K562 (cell line): ENCODE results near the gene HMSD. TPM values are rescaled to one million over a fixed set of nuclear protein-coding genes. Genes with fewer than 3 reads are reported as not detected.

Experiments used
- ATAC-seq: fragments of 200-7000 bp; cut with Tn5 transposase; 3 replicates; pipeline ENCODE4 v1.9.1; 2020; ENCODE audit warnings: moderate library complexity
- BruUV-seq: library from RNA; stranded (reverse); fragments of 400-500 nt; replicated peaks from 2 replicates; lab custom pipeline; 2021; lab: Mats Ljungman, UMichigan
- CTCF ChIA-PET: fragments of 300-600 bp; formaldehyde crosslinking; extraction: SDS; loops from one replicate; lab custom pipeline; 2021; ENCODE audit warnings: low intra/inter-chr PET ratio; lab: Yijun Ruan, JAX
- POLR2A ChIA-PET: fragments of 300-600, 350-650 bp; sonication (Branson Sonifier 250); formaldehyde crosslinking; extraction: SDS; loops from one replicate; lab custom pipeline; 2021; ENCODE audit warnings: antibody characterized with exemption, inconsistent platforms; lab: Yijun Ruan, JAX
- DNase-seq, 4 experiments: peaks; one replicate each; pipeline versions ENCODE4 v3.0.0 to v3.0.0-alpha.2; 2011 to 2018; ENCODE audit warnings: low spot score in 3 of 4, mixed read lengths in 3 of 4; ENCODE audit errors: extremely low read depth in 1 of 4
- FAIRE-seq: peaks from 2 replicates; lab custom pipeline; 2011; peaks lifted over from hg19 to GRCh38; lab: Jason Lieb, UNC
- H2AFZ ChIP-seq: 2 replicates; pipeline ENCODE4 v1.6.0; 2011; ENCODE audit warnings: low read depth, low read length, control low read depth, inconsistent platforms
- H3K27ac ChIP-seq: fragments of 200-600 bp; 3 replicates; pipeline ENCODE4 v1.8.0; 2011; ENCODE audit warnings: low read depth, mild to moderate bottlenecking, control low read depth, inconsistent platforms, low read length, moderate library complexity, mixed read lengths; ENCODE audit errors: extremely low read depth
- H3K27me3 ChIP-seq, 2 experiments: fragments of 300-600 bp in 1 of 2; 2 replicates in 1 of 2; 3 replicates in 1 of 2; pipeline versions ENCODE4 v1.6.0 to v1.8.0; 2011; ENCODE audit warnings: inconsistent platforms in 2 of 2, low read length in 2 of 2, mild to moderate bottlenecking in 1 of 2, mixed read lengths in 1 of 2, moderate library complexity in 1 of 2; ENCODE audit not compliant: control insufficient read depth in 2 of 2, insufficient read depth in 2 of 2
- H3K36me3 ChIP-seq: fragments of 300-600 bp; 3 replicates; pipeline ENCODE4 v1.8.0; 2011; ENCODE audit warnings: mild to moderate bottlenecking, low read length, inconsistent platforms; ENCODE audit not compliant: control insufficient read depth, insufficient read depth
- H3K4me1 ChIP-seq, 2 experiments: fragments of 200-600 bp in 1 of 2; replicated peaks in 1 of 2; 2 replicates in 1 of 2; 3 replicates in 1 of 2; pipeline versions ENCODE4 v1.5.1 to v1.8.0; 2011; ENCODE audit warnings: inconsistent platforms in 2 of 2, low read length in 2 of 2, mild to moderate bottlenecking in 1 of 2, mixed read lengths in 1 of 2, moderate library complexity in 1 of 2; ENCODE audit not compliant: control insufficient read depth in 2 of 2, insufficient read depth in 2 of 2
- H3K4me2 ChIP-seq: 2 replicates; pipeline ENCODE4 v1.6.1; 2011; ENCODE audit warnings: low read length, control low read depth, inconsistent platforms, mixed read lengths; ENCODE audit not compliant: insufficient read depth
- H3K4me3 ChIP-seq: fragments of 200-600 bp; sonication (generic), shearing (Covaris generic); 2 replicates; pipeline ENCODE4 v1.5.1; 2016; ENCODE audit warnings: control low read depth, inconsistent platforms
- H3K79me2 ChIP-seq: fragments of 200-600 bp; 3 replicates; pipeline ENCODE4 v1.8.0; 2011; ENCODE audit warnings: low read length, inconsistent platforms; ENCODE audit not compliant: control insufficient read depth, insufficient read depth
- H3K9ac ChIP-seq, 2 experiments: 2 replicates each; pipeline versions ENCODE4 v1.6.0 to v1.6.1; 2011; ENCODE audit warnings: low read depth in 2 of 2, low read length in 2 of 2, control low read depth in 1 of 2, inconsistent platforms in 1 of 2, mild to moderate bottlenecking in 1 of 2, mixed read lengths in 1 of 2; ENCODE audit not compliant: insufficient read depth in 1 of 2
- H3K9me1 ChIP-seq: one replicate; pipeline ENCODE4 v1.6.0; 2011; ENCODE audit warnings: inconsistent platforms, mild to moderate bottlenecking, low read length, moderate library complexity; ENCODE audit not compliant: control insufficient read depth, insufficient read depth
- H3K9me3 ChIP-seq: replicated peaks from 2 replicates; pipeline ENCODE4 v1.5.1; 2011; ENCODE audit warnings: low read depth, low read length, inconsistent platforms; ENCODE audit not compliant: control insufficient read depth, insufficient read depth
- H4K20me1 ChIP-seq: replicated peaks from 2 replicates; pipeline ENCODE4 v1.6.1; 2011; ENCODE audit warnings: low read length, inconsistent platforms, mixed read lengths; ENCODE audit not compliant: control insufficient read depth, insufficient read depth
- ELF4 ChIP-seq: fragments of 450-650 bp; formaldehyde crosslinking; IDR thresholded peaks from 2 replicates; pipeline ENCODE4 v1.4.0; 2022; ENCODE audit warnings: missing genetic modification characterization
- HNRNPH1 ChIP-seq: fragments of 200-400 bp; formaldehyde crosslinking; optimal IDR thresholded peaks from 2 replicates; pipeline ENCODE3; 2017; ENCODE audit warnings: low read depth, mild to moderate bottlenecking, low read length, moderate library complexity
- RBM15 ChIP-seq: fragments of 200-400 bp; formaldehyde crosslinking; IDR thresholded peaks from 2 replicates; pipeline ENCODE4 v1.6.1; 2018; ENCODE audit warnings: mild to moderate bottlenecking, low read length, moderate library complexity; ENCODE audit not compliant: insufficient read depth
- RCOR1 ChIP-seq, 2 experiments: IDR thresholded peaks; 2 replicates each; pipeline ENCODE4 v1.6.1; 2012; ENCODE audit warnings: low read depth in 2 of 2, low read length in 2 of 2, borderline replicate concordance in 1 of 2, improper control_type of control experiment in 1 of 2
- SIN3B ChIP-seq: fragments of 450-650 bp; IDR thresholded peaks from 2 replicates; pipeline ENCODE4 v1.6.1; 2017; ENCODE audit warnings: low read depth, mild to moderate bottlenecking, moderate library complexity
- SLC30A9 ChIP-seq: fragments of 250-450 bp; sonication (Bioruptor Pico); IDR thresholded peaks from 2 replicates; pipeline ENCODE4 v1.8.0; 2022; ENCODE audit warnings: mild to moderate bottlenecking, moderate library complexity
- SMARCE1 ChIP-seq: fragments of 450-650 bp; IDR thresholded peaks from 2 replicates; pipeline ENCODE4 v1.7.1; 2016; ENCODE audit warnings: mild to moderate bottlenecking
- SPI1 ChIP-seq: IDR thresholded peaks from 2 replicates; pipeline ENCODE4 v1.6.1; 2011; ENCODE audit warnings: low read depth, low read length, control low read depth, borderline replicate concordance
- ZNF695 ChIP-seq: fragments of 450-650 bp; formaldehyde crosslinking; IDR thresholded peaks from 2 replicates; pipeline ENCODE4 v1.4.0; 2020; ENCODE audit warnings: mild to moderate bottlenecking, moderate library complexity
- WGBS: fragments of 100-300 bp; shearing (Covaris generic); methylation state at CpG from one replicate; pipeline ENCODE4 v1.1.6; 2016; ENCODE audit warnings: low coverage, mixed read lengths; ENCODE audit not compliant: insufficient coverage; ENCODE audit errors: missing lambda C conversion rate; 5-methylcytosine and 5-hydroxymethylcytosine counted together
- in situ Hi-C: fragments of 300-500 bp; cut with MboI; formaldehyde crosslinking; loops from 4 replicates; pipeline ENCODE4 v1.15.0; 2018; ENCODE audit warnings: inconsistent platforms, mixed read lengths
- intact Hi-C: fragments of 100-400 bp; cut with micrococcal nuclease; formaldehyde crosslinking; loops from 2 replicates; pipeline ENCODE4 v1.14.2; 2022
- polyA plus RNA-seq, 8 experiments: library from polyadenylated mRNA; depleted of rRNA in 4 of 8; stranded (reverse) in 5 of 8; unstranded in 3 of 8; fragments of >200 nt; fragmentation: Nextera tagmentation in 2 of 8; fragmentation: Illumina TruSeq in 1 of 8; extraction: Ambion mirVana in 2 of 8; extraction: Trizol in 1 of 8; gene quantifications; 2 replicates each; pipeline versions ENCODE4 v1.2.1 to v1.2.3, GENCODE V29; 2011 to 2014; ENCODE audit warnings: inconsistent platforms in 1 of 8, missing spikeins in 1 of 8
- total RNA-seq, 7 experiments: library from RNA; depleted of rRNA in 6 of 7; stranded (reverse); fragments of >200 nt in 6 of 7; fragmentation: Illumina TruSeq in 2 of 7; extraction: Trizol in 2 of 7; gene quantifications; 2 replicates each; pipeline versions ENCODE4 v1.2.1 to v1.2.3, GENCODE V29; 2011 to 2021; ENCODE audit warnings: low replicate concordance in 1 of 7
- TF ChIP-seq, protein P1 (sequence below): IDR thresholded peaks from 2 replicates; pipeline ENCODE4 v1.6.1; 2016; ENCODE audit warnings: missing genetic modification characterization, missing compliant biosample characterization
- TF ChIP-seq, protein P2 (sequence below): fragments of 450-650 bp; conservative IDR thresholded peaks from 2 replicates; pipeline ENCODE4 v1.6.1; 2016; ENCODE audit warnings: missing genetic modification characterization, low read depth, mild to moderate bottlenecking, control low read depth, missing compliant biosample characterization
- TF ChIP-seq, protein P3 (sequence below): fragments of 450-650 bp; conservative IDR thresholded peaks from 2 replicates; pipeline ENCODE4 v1.6.1; 2016; ENCODE audit warnings: missing genetic modification characterization, low read depth, mild to moderate bottlenecking, missing compliant biosample characterization, moderate library complexity
- TF ChIP-seq, protein P4 (sequence below): sonication (generic); IDR thresholded peaks from 2 replicates; pipeline ENCODE4 v1.6.1; 2016

HMSD gene
- total and polyA plus RNA-seq, 9 of the 15 experiments (the other 6 are each of a cell fraction or from before 2014, with no cell fraction given) = 0.18 to 0.39 (median 0.33) TPM; not detected in 6

DNA sequence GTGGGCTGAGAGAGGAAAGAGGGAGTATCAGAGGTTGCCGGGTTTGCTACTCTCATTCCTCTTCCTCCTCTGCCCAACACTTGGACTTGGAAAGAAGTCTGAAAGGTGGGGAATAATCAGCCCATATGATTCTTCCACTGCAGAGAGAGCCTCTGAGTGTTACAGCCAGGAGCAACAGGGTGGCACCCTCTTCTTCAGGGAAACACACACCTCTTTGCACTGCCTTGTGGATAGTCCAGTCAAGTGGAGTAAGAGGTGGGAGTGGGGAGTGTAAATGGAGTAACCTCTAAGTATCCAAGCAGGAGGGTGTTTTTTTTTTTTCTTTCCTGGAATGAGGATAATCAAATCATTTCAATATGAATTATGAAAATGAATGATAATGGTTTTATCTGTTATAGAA, 11.8 kb downstream of the HMSD start:
- Histone ChIP-seq H3K27me3 (no peaks in the 10 kb centered on the region), H3K9ac (no peak overlapping the region), H3K79me2 (no peaks in the 10 kb centered on the region), H2AFZ (no peak overlapping the region), H3K36me3 (no peaks in the 10 kb centered on the region), H3K4me3 (no peak overlapping the region), H3K4me1 (no peaks in the 10 kb centered on the region), H4K20me1 (no peaks in the 10 kb centered on the region), H3K27ac (no peak overlapping the region), H3K9me1 (no peaks in the 10 kb centered on the region), H3K4me2 (no peak overlapping the region), H3K9me3 (no peaks in the 10 kb centered on the region)
- in situ Hi-C loops (no loop called here), intact Hi-C loops (no loop called here)
- ATAC-seq = no peak
- ChIA-PET CTCF (no interaction called here), POLR2A (no interaction called here)
- no peak for FAIRE-seq
- no TSS peak for BruUV-seq
- no peak for DNase-seq
- no CpG with 5 or more reads among the region's 1 CpG for WGBS
- TF ChIP-seq ZNF695 (no peak), SIN3B (no peak), RBM15 (no peak), ELF4 (no peak), SMARCE1 (no peak), RCOR1 (IDR thresholded peaks at IDR 0.05; ENCODE audit: borderline replicate concordance in 1 of 2, low read depth in 2 of 2, low read length in 2 of 2) (no peak), HNRNPH1 (no peak), SPI1 (no peak), SLC30A9 (CRISPR knock-in tag) (no peak)
- TF ChIP-seq, protein P1, sequence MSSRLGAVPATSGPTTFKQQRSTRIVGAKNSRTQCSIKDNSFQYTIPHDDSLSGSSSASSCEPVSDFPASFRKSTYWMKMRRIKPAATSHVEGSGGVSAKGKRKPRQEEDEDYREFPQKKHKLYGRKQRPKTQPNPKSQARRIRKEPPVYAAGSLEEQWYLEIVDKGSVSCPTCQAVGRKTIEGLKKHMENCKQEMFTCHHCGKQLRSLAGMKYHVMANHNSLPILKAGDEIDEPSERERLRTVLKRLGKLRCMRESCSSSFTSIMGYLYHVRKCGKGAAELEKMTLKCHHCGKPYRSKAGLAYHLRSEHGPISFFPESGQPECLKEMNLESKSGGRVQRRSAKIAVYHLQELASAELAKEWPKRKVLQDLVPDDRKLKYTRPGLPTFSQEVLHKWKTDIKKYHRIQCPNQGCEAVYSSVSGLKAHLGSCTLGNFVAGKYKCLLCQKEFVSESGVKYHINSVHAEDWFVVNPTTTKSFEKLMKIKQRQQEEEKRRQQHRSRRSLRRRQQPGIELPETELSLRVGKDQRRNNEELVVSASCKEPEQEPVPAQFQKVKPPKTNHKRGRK (tag) = no peak
- TF ChIP-seq, protein P2, sequence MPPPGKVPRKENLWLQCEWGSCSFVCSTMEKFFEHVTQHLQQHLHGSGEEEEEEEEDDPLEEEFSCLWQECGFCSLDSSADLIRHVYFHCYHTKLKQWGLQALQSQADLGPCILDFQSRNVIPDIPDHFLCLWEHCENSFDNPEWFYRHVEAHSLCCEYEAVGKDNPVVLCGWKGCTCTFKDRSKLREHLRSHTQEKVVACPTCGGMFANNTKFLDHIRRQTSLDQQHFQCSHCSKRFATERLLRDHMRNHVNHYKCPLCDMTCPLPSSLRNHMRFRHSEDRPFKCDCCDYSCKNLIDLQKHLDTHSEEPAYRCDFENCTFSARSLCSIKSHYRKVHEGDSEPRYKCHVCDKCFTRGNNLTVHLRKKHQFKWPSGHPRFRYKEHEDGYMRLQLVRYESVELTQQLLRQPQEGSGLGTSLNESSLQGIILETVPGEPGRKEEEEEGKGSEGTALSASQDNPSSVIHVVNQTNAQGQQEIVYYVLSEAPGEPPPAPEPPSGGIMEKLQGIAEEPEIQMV = no peak
- TF ChIP-seq, protein P3, sequence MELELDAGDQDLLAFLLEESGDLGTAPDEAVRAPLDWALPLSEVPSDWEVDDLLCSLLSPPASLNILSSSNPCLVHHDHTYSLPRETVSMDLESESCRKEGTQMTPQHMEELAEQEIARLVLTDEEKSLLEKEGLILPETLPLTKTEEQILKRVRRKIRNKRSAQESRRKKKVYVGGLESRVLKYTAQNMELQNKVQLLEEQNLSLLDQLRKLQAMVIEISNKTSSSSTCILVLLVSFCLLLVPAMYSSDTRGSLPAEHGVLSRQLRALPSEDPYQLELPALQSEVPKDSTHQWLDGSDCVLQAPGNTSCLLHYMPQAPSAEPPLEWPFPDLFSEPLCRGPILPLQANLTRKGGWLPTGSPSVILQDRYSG (tag) = no peak
- TF ChIP-seq, protein P4, sequence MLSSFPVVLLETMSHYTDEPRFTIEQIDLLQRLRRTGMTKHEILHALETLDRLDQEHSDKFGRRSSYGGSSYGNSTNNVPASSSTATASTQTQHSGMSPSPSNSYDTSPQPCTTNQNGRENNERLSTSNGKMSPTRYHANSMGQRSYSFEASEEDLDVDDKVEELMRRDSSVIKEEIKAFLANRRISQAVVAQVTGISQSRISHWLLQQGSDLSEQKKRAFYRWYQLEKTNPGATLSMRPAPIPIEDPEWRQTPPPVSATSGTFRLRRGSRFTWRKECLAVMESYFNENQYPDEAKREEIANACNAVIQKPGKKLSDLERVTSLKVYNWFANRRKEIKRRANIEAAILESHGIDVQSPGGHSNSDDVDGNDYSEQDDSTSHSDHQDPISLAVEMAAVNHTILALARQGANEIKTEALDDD = no peak
